SU-DHL-6 (cell line): Measurements from ENCODE around the gene MEAK7.

Source experiments
- CTCF ChIP-seq: fragments of 200-600 bp; sonication (generic); IDR thresholded peaks from one replicate; pipeline ENCODE4 v1.5.1; 2017; ENCODE audit warnings: antibody characterized with exemption, mild to moderate bottlenecking, low read length, moderate library complexity; ENCODE audit not compliant: insufficient read depth, poor library complexity, severe bottlenecking
- EZH2phosphoT487 ChIP-seq: fragments of 200-600 bp; sonication (generic), shearing (Covaris generic); conservative IDR thresholded peaks from 2 replicates; pipeline ENCODE4 v1.6.1; 2018; ENCODE audit warnings: mild to moderate bottlenecking, antibody characterized with exemption, low read length, moderate library complexity, mixed read lengths

DNA sequence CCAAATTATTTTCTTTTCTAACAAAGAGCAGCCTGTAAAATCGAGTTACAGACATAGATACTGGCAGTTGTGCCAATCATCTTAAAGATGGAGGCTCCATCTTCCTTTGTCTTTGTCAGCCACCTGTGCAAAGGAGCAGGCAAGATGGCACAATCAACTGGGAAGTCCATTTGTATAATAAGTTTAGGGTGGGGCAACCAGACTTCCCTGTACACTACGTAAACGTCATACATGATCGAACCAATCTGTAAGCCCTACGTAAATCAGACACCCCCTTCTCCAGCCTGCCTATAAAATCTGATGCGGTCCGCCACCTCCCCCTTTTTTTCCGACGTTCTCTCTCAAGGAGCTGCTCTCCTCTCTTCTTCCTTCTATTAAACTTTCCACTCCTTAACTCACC lies 31.4 kb upstream of the MEAK7 start:
- no peak for TF ChIP-seq CTCF
- no peak for TF ChIP-seq EZH2phosphoT487
